KMS-11 (cell line): ENCODE data around the gene CCDC91.

Experiments
- H2AFZ ChIP-seq: fragments of 200-600 bp; sonication (generic); 2 replicates; pipeline ENCODE4 v1.6.1; 2016; ENCODE audit warnings: antibody characterized with exemption, mixed run types, low read depth
- H3K27ac ChIP-seq: fragments of 200-600 bp; sonication (generic); 2 replicates; pipeline ENCODE4 v1.6.1; 2016; ENCODE audit warnings: mild to moderate bottlenecking, mixed run types
- H3K27me3 ChIP-seq: fragments of 200-600 bp; sonication (generic); 2 replicates; pipeline ENCODE4 v1.6.1; 2017; ENCODE audit warnings: mild to moderate bottlenecking, low read depth, mixed run types, moderate library complexity; ENCODE audit not compliant: insufficient read depth
- H3K36me3 ChIP-seq: fragments of 200-600 bp; sonication (generic); 2 replicates; pipeline ENCODE4 v1.6.1; 2017; ENCODE audit warnings: mild to moderate bottlenecking, mixed run types; ENCODE audit not compliant: insufficient read depth
- H3K4me1 ChIP-seq: fragments of 200-600 bp; sonication (generic); 2 replicates; pipeline ENCODE4 v1.6.1; 2016; ENCODE audit warnings: mild to moderate bottlenecking, low read depth, mixed run types; ENCODE audit not compliant: poor library complexity, severe bottlenecking
- H3K4me2 ChIP-seq: fragments of 200-600 bp; sonication (generic); 2 replicates; pipeline ENCODE4 v1.7.0; 2016; ENCODE audit warnings: mild to moderate bottlenecking, mixed run types
- H3K4me3 ChIP-seq: fragments of 200-600 bp; sonication (generic); IDR thresholded peaks from 2 replicates; pipeline ENCODE4 v1.6.1; 2017; ENCODE audit warnings: low read depth, low read length, mixed read lengths; ENCODE audit not compliant: insufficient read depth
- H3K79me2 ChIP-seq: fragments of 200-600 bp; sonication (generic); 2 replicates; pipeline ENCODE4 v1.6.1; 2016; ENCODE audit warnings: low read depth, mixed run types; ENCODE audit not compliant: insufficient read depth
- H3K9ac ChIP-seq: fragments of 200-600 bp; sonication (generic); 2 replicates; pipeline ENCODE4 v1.6.1; 2016; ENCODE audit warnings: mild to moderate bottlenecking, mixed run types
- H4K20me1 ChIP-seq: fragments of 200-600 bp; sonication (generic); 2 replicates; pipeline ENCODE4 v1.6.1; 2016; ENCODE audit warnings: mild to moderate bottlenecking, mixed run types; ENCODE audit not compliant: insufficient read depth
- CTCF ChIP-seq: fragments of 200-600 bp; sonication (generic); conservative IDR thresholded peaks from 2 replicates; pipeline ENCODE4 v1.6.1; 2017; ENCODE audit warnings: low read depth, mild to moderate bottlenecking, antibody characterized with exemption, low read length, moderate library complexity, mixed read lengths

CCDC91 gene

GRCh38 chr12:28217805-28218204 is 27.5 kb downstream of the CCDC91 start:
- TF ChIP-seq CTCF = no peak
- Histone ChIP-seq H3K9ac (no peak overlapping the region), H3K79me2 (no peaks in the 10 kb centered on the region), H3K4me2 (no peak overlapping the region), H3K4me3 (no peak overlapping the region), H3K27ac (no peak overlapping the region), H3K27me3 (no peaks in the 10 kb centered on the region), H3K36me3 (no peaks in the 10 kb centered on the region), H2AFZ (no peak overlapping the region), H4K20me1 (no peaks in the 10 kb centered on the region), H3K4me1 (peaks cover 12% of the 10 kb centered on the region)

GRCh38 chr12:28218875-28219274 is 28.6 kb downstream of the CCDC91 start:
- H3K79me2 ChIP-seq = no peaks in the 10 kb centered on the region

GRCh38 chr12:28219827-28220226 is 29.6 kb downstream of the CCDC91 start:
- H3K4me3 ChIP-seq = no peak overlapping the region
- H3K27ac ChIP-seq = no peak overlapping the region
- H3K9ac ChIP-seq = no peak overlapping the region
- no peaks in the 10 kb centered on the region for H3K27me3 ChIP-seq
- no peaks in the 10 kb centered on the region for H3K36me3 ChIP-seq
- TF ChIP-seq CTCF = no peak
- H3K4me1 ChIP-seq = peaks cover 33% of the 10 kb centered on the region
- no peak overlapping the region for H2AFZ ChIP-seq
- no peaks in the 10 kb centered on the region for H3K79me2 ChIP-seq
- no peak overlapping the region for H3K4me2 ChIP-seq
- H4K20me1 ChIP-seq = no peaks in the 10 kb centered on the region

More at GRCh38 chr12:28218875-28219274, 28.6 kb downstream of the CCDC91 start:
- no peak for TF ChIP-seq CTCF
- Histone ChIP-seq H3K36me3 (no peaks in the 10 kb centered on the region), H3K27me3 (no peaks in the 10 kb centered on the region), H3K4me3 (no peak overlapping the region), H3K4me1 (peaks cover 23% of the 10 kb centered on the region), H2AFZ (no peak overlapping the region), H3K27ac (no peak overlapping the region), H3K9ac (no peak overlapping the region), H4K20me1 (no peaks in the 10 kb centered on the region), H3K4me2 (no peak overlapping the region)

GRCh38 chr12:28222081-28222700 is 31.9 kb downstream of the CCDC91 start:
- Histone ChIP-seq H3K36me3 (no peaks in the 10 kb centered on the region), H2AFZ (no peak overlapping the region), H3K4me2 (no peak overlapping the region), H3K27ac (no peak overlapping the region), H3K9ac (no peak overlapping the region), H3K27me3 (no peaks in the 10 kb centered on the region), H3K4me3 (no peak overlapping the region), H4K20me1 (no peaks in the 10 kb centered on the region), H3K79me2 (no peaks in the 10 kb centered on the region), H3K4me1 (peaks cover 45% of the 10 kb centered on the region)
- no peak for TF ChIP-seq CTCF
